Suprapubic skin (tissue), 4 donors: ENCODE measurements around the gene EPS15.

Source experiments
- CTCF ChIP-seq, 2 donors: fragments of 200-600 bp in 1 of 2; fragments of 450-650 bp in 1 of 2; sonication (generic) in 1 of 2; IDR thresholded peaks; one replicate each; pipeline ENCODE4 v1.5.1; 2016 to 2019; ENCODE audit warnings: antibody characterized with exemption in 2 of 2, mild to moderate bottlenecking in 1 of 2, moderate library complexity in 1 of 2
- EP300 ChIP-seq: sonication (generic); formaldehyde crosslinking; IDR thresholded peaks from one replicate; pipeline ENCODE4 v1.6.1; 2017; ENCODE audit warnings: antibody characterized with exemption
- POLR2A ChIP-seq, 2 donors: fragments of 450-650 bp; IDR thresholded peaks; one replicate each; pipeline ENCODE4 v1.6.1; 2017; ENCODE audit warnings: antibody characterized with exemption in 2 of 2, mild to moderate bottlenecking in 2 of 2, moderate library complexity in 2 of 2
- POLR2AphosphoS5 ChIP-seq, 3 donors: sonication (generic); formaldehyde crosslinking; IDR thresholded peaks; one replicate each; pipeline ENCODE4 v1.6.1; 2017; ENCODE audit warnings: antibody characterized with exemption in 3 of 3

GRCh38 chr1:51325878-51326755 is 192.9 kb downstream of the EPS15 start:
- no peak for TF ChIP-seq CTCF (IDR thresholded peaks at IDR 0.05)
- TF ChIP-seq EP300: no peak
- TF ChIP-seq POLR2AphosphoS5 (IDR thresholded peaks at IDR 0.05): no peak
- no peak for TF ChIP-seq POLR2A (IDR thresholded peaks at IDR 0.05)
